ENCODE results near the gene PPP1R18. TPM values are rescaled to one million over a fixed set of nuclear protein-coding genes. Genes with fewer than 3 reads are reported as not detected.

The PPP1R18 gene
- total and polyA plus RNA-seq, 3 experiments from 2014 or later, result 149 to 166 (median 153) TPM

DNA sequence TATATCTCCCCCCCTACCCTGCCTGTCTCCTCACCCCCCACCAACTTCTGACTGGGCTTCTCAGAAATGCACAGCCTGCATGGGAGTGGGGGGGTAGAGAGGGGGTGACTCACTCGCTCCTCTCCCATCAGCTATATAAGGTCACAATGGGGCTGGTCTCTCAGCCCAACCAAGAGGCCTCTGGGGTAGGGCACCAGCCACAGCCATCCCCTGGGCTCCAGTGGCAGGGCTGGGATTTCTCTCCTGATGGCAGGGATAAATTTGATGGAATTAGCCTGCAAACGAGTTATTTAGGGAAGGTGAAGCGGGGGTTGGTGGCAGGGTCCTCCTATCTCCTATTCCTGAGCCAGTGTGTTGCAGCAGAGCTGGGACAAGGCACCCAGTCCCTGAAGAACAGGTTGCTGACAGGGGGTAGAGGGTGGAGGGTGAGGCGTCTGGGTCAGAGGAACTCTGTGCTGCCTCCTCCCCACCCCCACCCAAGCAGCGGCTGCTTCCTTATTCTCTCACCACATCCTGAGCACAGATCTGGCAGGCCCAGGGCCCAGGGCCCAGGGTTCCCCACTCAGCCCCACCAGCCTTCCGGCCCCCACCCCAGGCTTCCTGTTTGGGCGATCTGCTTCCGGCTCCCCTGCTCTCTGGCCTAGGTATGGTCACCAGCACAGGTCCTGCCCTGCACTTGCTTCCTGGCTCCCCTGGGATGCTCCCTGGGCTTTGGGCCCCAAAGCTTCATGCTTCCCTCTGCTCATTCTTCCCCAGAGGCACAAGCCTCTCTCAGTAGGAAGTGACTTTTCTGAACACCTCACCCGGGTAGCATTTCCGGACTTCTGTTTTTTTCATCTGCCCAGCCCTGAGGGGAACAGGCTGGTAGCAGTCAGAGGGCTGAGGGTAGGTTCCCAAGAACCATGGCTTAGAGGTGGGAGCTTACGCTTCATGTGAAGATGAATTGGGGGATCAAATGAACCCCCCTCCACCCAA, 4.0 kb downstream of the PPP1R18 start:
- no peaks in the 10 kb centered on the region for H3K9me3 Mint-ChIP-seq
- no peaks in the 10 kb centered on the region for H3K9me3 ChIP-seq (ENCODE audit: low read length)
- peaks cover 9 to 81% (median 15%) of the 10 kb centered on the region in 3 donors for H3K36me3 Mint-ChIP-seq
- ChIA-PET CTCF (interaction anchor here (0.6 to 17.6 kb wide), 6 partner anchors 9 to 209 kb away, joined by 3 to 697 read pairs (median 6); partner anchors contain the start of genes DHX16, MDC1 and TUBB), POLR2A (interaction anchor here (0.5 to 8.1 kb wide), 11 partner anchors 9 to 202 kb away, joined by 3 to 142 read pairs (median 3); partner anchors contain the start of genes DDR1, MDC1, NRM and TUBB)
- H3K4me3 Mint-ChIP-seq, result peak overlapping the region; percentile 95 to 100 (median 99)
- H3K4me1 ChIP-seq (ENCODE audit: insufficient read depth, low read length), result peaks cover 38% of the 10 kb centered on the region
- peaks cover 13% of the 10 kb centered on the region for H3K36me3 ChIP-seq (ENCODE audit: insufficient read depth, low read length)
- DNase-seq, result peak; percentile 83 to 93 (median 88)
- no peaks in the 10 kb centered on the region for H3K27me3 ChIP-seq (ENCODE audit: insufficient read depth, low read length, poor library complexity, severe bottlenecking)
- H3K27me3 Mint-ChIP-seq, result no peaks in the 10 kb centered on the region
- H3K27ac ChIP-seq (ENCODE audit: low read depth, low read length), result peak overlapping the region; percentile 90
- peak overlapping the region; percentile 92 for H3K4me3 ChIP-seq (ENCODE audit: low read length)
- H3K4me1 Mint-ChIP-seq, result peaks cover 35 to 48% (median 37%) of the 10 kb centered on the region in 3 donors
- H3K27ac Mint-ChIP-seq, result peak overlapping the region; percentile 96 to 100 (median 99)

DNA sequence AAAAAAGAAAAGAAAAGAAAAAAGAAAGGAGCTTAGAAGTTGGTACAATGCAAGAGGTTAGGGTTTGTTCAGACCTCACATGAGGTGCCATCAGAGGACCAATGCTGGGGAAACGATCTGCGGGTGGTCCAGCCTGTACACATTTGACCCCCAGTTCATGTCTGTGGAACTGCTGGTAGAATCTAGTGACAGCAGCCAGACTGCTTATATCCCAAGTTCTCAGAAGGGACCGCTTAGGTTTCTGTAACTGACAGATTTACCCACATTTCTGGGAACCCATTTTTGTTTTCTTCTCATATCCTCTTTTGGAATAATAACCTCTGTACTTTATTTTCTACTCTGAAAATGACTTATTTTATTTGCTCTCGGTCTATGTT, 4.7 kb downstream of the PPP1R18 start:
- DNase-seq, result no peak
- Histone ChIP-seq H3K36me3 (ENCODE audit: insufficient read depth, low read length) (peaks cover 20% of the 10 kb centered on the region), H3K9me3 (ENCODE audit: low read length) (no peaks in the 10 kb centered on the region), H3K27ac (ENCODE audit: low read depth, low read length) (peak overlapping the region; percentile 90), H3K4me1 (ENCODE audit: insufficient read depth, low read length) (peaks cover 38% of the 10 kb centered on the region), H3K4me3 (ENCODE audit: low read length) (peak overlapping the region; percentile 92), H3K27me3 (ENCODE audit: insufficient read depth, low read length, poor library complexity, severe bottlenecking) (no peaks in the 10 kb centered on the region)
- peak overlapping the region; percentile 96 to 100 (median 99) for H3K27ac Mint-ChIP-seq
- H3K36me3 Mint-ChIP-seq, result peaks cover 9 to 86% (median 15%) of the 10 kb centered on the region in 3 donors
- CTCF ChIA-PET, result interaction anchor here (0.8 to 17.6 kb wide), 8 partner anchors 9 to 196 kb away, joined by 3 to 697 read pairs (median 6); partner anchors contain the start of genes DHX16, MDC1 and TUBB
- H3K4me3 Mint-ChIP-seq, result peak overlapping the region; percentile 95 to 100 (median 99)
- no peaks in the 10 kb centered on the region for H3K27me3 Mint-ChIP-seq
- POLR2A ChIA-PET, result interaction anchor here (0.6 to 8.1 kb wide), 9 partner anchors 9 to 202 kb away, joined by 3 to 142 read pairs (median 4); partner anchors contain the start of genes DDR1, MDC1, MRPS18B and NRM
- no peaks in the 10 kb centered on the region for H3K9me3 Mint-ChIP-seq
- H3K4me1 Mint-ChIP-seq, result peaks cover 35 to 46% (median 37%) of the 10 kb centered on the region in 3 donors

DNA sequence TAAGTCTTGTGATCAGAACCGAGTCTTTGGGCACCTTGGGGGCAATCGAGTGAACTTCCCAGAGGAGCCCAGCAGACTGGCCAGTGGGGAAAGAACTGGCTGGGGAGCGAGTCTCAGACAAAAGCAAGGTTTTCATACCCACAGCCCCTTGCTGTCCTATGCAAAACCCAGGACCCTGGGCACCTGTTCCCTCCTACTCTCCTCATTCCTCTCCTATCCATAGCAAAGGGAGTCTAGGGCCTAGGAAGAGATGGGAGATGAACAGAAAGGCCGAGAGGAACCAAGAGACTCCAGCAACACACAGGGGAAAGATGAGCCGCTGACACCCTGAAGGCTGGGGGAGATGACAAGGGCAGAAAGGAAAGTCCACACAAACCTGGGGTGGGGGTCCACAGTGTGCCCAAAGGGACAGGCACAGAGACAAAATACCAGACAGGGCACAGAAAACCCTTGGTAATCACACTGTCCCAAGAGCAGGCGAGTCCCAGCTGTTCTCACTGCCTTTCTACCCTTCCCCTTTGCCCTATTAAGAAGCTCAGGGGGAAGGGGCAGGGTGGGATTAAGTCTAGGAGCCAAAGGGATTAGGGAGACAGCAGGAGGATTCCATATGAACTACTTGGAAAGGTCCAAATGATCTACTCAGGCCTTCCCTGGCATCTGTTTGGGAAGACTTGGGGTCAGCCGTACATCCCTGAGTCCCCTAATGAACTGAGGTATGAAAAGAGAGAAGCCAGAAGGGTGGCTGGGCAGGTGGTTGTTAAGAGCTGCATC, 6.5 kb downstream of the PPP1R18 start:
- Mint-ChIP-seq H3K27me3 (no peaks in the 10 kb centered on the region), H3K9me3 (no peaks in the 10 kb centered on the region), H3K36me3 (peaks cover 16 to 81% (median 23%) of the 10 kb centered on the region in 3 donors), H3K4me1 (peaks cover 42 to 51% (median 44%) of the 10 kb centered on the region in 3 donors), H3K4me3 (peak overlapping the region; percentile 95 to 100 (median 99)), H3K27ac (peak overlapping the region; percentile 80 to 100 (median 99))
- peak overlapping the region; percentile 53 for H3K27ac ChIP-seq (ENCODE audit: low read depth, low read length)
- no peak for DNase-seq
- ChIA-PET POLR2A (interaction anchor here (0.7 to 8.1 kb wide), 7 partner anchors 19 to 115 kb away, joined by 3 to 142 read pairs (median 6); partner anchors contain the start of genes MDC1 and TUBB), CTCF (interaction anchor here (0.7 to 17.6 kb wide), 28 partner anchors 8 to 400 kb away, joined by 3 to 697 read pairs (median 5); partner anchors contain the start of genes MDC1, MRPS18B, NRM and TUBB)
- H3K4me3 ChIP-seq (ENCODE audit: low read length), result peak overlapping the region; percentile 92
- H3K36me3 ChIP-seq (ENCODE audit: insufficient read depth, low read length), result peaks cover 30% of the 10 kb centered on the region
- no peaks in the 10 kb centered on the region for H3K9me3 ChIP-seq (ENCODE audit: low read length)
- H3K27me3 ChIP-seq (ENCODE audit: insufficient read depth, low read length, poor library complexity, severe bottlenecking), result no peaks in the 10 kb centered on the region
- H3K4me1 ChIP-seq (ENCODE audit: insufficient read depth, low read length), result peaks cover 38% of the 10 kb centered on the region

DNA sequence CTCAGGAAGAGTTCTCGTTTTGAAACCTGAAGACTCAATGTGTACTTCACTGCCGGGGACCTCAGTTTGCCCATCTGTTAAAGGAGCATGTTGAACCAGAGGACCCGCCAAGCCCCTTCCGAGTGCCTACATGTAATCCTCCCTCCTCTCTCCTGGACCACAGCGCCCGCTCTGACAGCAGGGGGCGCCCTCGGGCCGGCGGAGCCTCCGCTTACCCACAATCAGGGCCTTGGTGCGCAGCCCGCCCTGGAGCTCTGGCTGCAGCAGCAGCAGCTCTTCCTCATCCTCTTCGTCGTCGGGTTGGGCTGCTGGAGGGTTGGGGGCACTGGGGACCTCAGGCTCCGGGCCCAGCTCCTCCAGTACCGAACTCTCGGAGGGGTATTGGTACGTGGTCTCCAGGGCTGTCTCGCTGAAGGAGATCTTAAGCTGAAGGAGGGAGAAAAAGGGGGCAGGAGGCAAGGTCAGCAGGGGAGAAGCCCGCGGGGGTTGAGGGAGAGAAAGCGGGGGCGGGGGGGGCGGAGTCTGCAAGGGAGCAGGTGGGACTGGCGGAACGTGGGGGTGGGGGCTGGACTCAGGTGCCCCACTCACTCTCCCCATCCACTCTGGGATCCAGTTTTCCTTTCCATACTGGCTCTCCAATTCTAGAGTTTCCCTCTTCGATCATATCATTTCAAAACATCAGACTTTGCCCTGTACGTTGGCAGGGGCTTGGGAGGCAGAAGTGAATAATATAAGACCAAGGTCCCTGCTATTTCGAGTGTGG, 7.3 kb downstream of the PPP1R18 start:
- peaks cover 42 to 51% (median 44%) of the 10 kb centered on the region in 3 donors for H3K4me1 Mint-ChIP-seq
- Histone ChIP-seq H3K4me3 (ENCODE audit: low read length) (peak overlapping the region; percentile 92), H3K36me3 (ENCODE audit: insufficient read depth, low read length) (peaks cover 30% of the 10 kb centered on the region), H3K27me3 (ENCODE audit: insufficient read depth, low read length, poor library complexity, severe bottlenecking) (no peaks in the 10 kb centered on the region), H3K27ac (ENCODE audit: low read depth, low read length) (peak overlapping the region; percentile 53), H3K4me1 (ENCODE audit: insufficient read depth, low read length) (peaks cover 38% of the 10 kb centered on the region), H3K9me3 (ENCODE audit: low read length) (no peaks in the 10 kb centered on the region)
- peak overlapping the region; percentile 95 to 100 (median 99) for H3K4me3 Mint-ChIP-seq
- CTCF ChIA-PET, result interaction anchor here (0.5 to 17.6 kb wide), 56 partner anchors 9 to 400 kb away, joined by 3 to 697 read pairs (median 4); partner anchors contain the start of genes IER3, MDC1, MRPS18B and NRM
- H3K36me3 Mint-ChIP-seq, result peaks cover 16 to 75% (median 22%) of the 10 kb centered on the region in 3 donors
- POLR2A ChIA-PET, result interaction anchor here (0.6 to 8.1 kb wide), 9 partner anchors 9 to 137 kb away, joined by 3 to 142 read pairs (median 6); partner anchors contain the start of genes MDC1 and TUBB
- no peaks in the 10 kb centered on the region for H3K27me3 Mint-ChIP-seq
- H3K9me3 Mint-ChIP-seq, result no peaks in the 10 kb centered on the region
- peak; percentile 86 to 93 (median 90) for DNase-seq
- H3K27ac Mint-ChIP-seq, result peak overlapping the region; percentile 80 to 100 (median 99)

DNA sequence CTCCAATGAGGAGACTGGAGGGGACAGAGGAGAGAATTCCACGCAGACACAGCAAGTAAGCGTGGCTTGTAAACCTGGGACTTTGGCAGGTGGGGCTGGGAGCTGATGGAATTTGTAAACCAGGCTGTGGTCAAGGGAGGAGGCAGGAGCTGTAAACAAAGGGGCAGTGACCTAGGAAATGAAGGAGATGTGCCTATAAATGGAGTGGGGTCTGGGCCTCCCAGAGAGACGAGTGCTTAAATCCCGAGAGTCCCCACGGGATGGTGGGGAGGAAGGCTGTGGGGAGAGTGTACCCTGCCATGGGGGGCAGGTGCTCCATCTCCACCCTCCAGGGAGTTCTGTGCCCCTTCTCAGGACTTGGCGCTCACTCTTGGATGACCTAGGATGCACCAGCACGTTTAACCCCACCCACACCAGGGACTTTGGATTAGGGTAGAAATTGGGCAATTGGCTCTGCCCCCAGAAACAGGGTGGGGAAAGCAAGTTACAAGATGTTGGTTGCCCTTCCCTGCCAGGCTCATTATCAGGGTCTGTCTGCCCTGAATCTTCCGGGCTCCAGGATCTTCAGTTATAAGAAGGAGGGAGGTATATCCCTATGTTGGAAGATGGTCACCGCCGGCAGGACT, 9.7 kb downstream of the PPP1R18 start:
- Mint-ChIP-seq H3K36me3 (peaks cover 12 to 60% (median 14%) of the 10 kb centered on the region in 3 donors), H3K27ac (peak overlapping the region in 5 of 8 donors; percentile 47 to 83 (median 77)), H3K4me3 (peak overlapping the region in 2 of 7 donors; percentile 68 to 69), H3K4me1 (peaks cover 43 to 50% (median 49%) of the 10 kb centered on the region in 3 donors), H3K27me3 (no peaks in the 10 kb centered on the region), H3K9me3 (no peaks in the 10 kb centered on the region)
- no peak overlapping the region for H3K27ac ChIP-seq (ENCODE audit: low read depth, low read length)
- DNase-seq, result no peak
- CTCF ChIA-PET, result interaction anchor here (1.5 to 17.6 kb wide), 3 partner anchors 27 to 135 kb away, joined by 4 to 697 read pairs (median 21); partner anchors contain the start of genes MDC1 and TUBB
- H3K4me1 ChIP-seq (ENCODE audit: insufficient read depth, low read length), result peaks cover 40% of the 10 kb centered on the region
- H3K9me3 ChIP-seq (ENCODE audit: low read length), result no peaks in the 10 kb centered on the region
- no peaks in the 10 kb centered on the region for H3K27me3 ChIP-seq (ENCODE audit: insufficient read depth, low read length, poor library complexity, severe bottlenecking)
- H3K4me3 ChIP-seq (ENCODE audit: low read length), result no peak overlapping the region
- peaks cover 30% of the 10 kb centered on the region for H3K36me3 ChIP-seq (ENCODE audit: insufficient read depth, low read length)
- POLR2A ChIA-PET, result interaction anchor here (1.0 kb wide), 1 partner anchor 45 kb away, joined by 4 read pairs; no protein-coding TSS in a partner anchor

DNA sequence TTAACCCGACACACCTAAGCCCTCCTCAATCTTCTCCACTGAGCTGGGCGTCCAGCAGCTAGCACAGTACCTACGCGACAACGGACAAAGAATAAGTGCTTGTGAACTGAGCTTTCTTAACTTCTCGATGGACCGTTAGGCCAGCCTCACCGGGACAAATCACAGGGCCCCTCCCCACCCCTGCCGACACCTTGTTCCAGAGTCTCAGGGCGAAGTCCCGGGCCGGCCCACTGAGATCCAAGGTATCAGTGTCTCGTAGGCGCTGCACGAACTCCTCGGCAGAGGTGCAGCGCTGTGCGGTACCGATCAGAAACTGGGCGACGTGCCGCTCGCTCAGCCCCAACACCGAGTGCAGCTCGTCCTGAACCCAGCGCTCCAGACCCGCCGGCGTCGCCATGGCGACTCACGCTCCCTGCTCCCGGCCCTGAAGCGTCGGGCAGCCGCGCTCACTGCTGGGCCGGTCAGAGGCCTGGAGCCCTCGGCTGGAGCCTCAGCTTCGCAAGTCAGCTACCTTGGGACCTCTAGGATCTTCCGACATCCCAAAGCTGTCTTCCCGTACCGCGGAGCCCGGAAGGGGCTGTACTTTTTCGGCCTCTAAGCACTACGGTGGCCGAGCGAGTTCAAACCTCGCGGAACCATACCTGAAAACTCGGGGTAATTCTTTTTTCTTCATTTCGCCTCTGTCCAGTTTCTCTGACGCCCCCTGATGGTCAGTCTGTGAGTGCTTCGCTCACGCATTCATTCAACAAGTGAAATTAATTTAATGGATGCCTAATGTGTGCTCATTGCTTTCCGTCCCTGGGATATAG, 13.8 kb downstream of the PPP1R18 start, which contains the start of gene DHX16:
DHX16 (minus strand) TSS at position 562 of the 809 bp plus-strand sequence; CDS start at position 397, 165 bp downstream.
- Mint-ChIP-seq H3K27ac (peak within 1 kb of the TSS; percentile 74 to 92 (median 86)), H3K4me1 (peaks cover 30 to 42% (median 40%) of the 10 kb centered on the region in 3 donors), H3K4me3 (peak within 1 kb of the TSS; percentile 77 to 97 (median 89)), H3K36me3 (peaks cover 8 to 56% (median 14%) of the 10 kb centered on the region in 3 donors), H3K27me3 (no peaks in the 10 kb centered on the region), H3K9me3 (no peaks in the 10 kb centered on the region)
- Histone ChIP-seq H3K27ac (ENCODE audit: low read depth, low read length) (peak within 1 kb of the TSS; percentile 67), H3K9me3 (ENCODE audit: low read length) (no peaks in the 10 kb centered on the region), H3K36me3 (ENCODE audit: insufficient read depth, low read length) (peaks cover 38% of the 10 kb centered on the region), H3K27me3 (ENCODE audit: insufficient read depth, low read length, poor library complexity, severe bottlenecking) (no peaks in the 10 kb centered on the region), H3K4me1 (ENCODE audit: insufficient read depth, low read length) (peaks cover 18% of the 10 kb centered on the region), H3K4me3 (ENCODE audit: low read length) (peak within 1 kb of the TSS; percentile 80)
- peak; percentile 82 to 92 (median 84) for DNase-seq
- ChIA-PET CTCF (interaction anchor here (0.6 to 17.6 kb wide), 24 partner anchors 10 to 252 kb away, joined by 3 to 697 read pairs (median 4); partner anchors contain the start of genes ABCF1, MDC1, MRPS18B and TUBB), POLR2A (interaction anchor here (0.7 to 1.1 kb wide), 5 partner anchors 15 to 58 kb away, joined by 3 to 5 read pairs (median 4); partner anchors contain the start of genes ATAT1, MDC1, MRPS18B and PPP1R10)

All from CD8-positive, alpha-beta memory T cell (primary cell).